ENCODE data around the gene TRIM67.
"Not testable (repeated sequence)": the region's sequence is repeated elsewhere in the genome, so short reads cannot be mapped to it uniquely, and the experiment has no call there.

TRIM67 gene

DNA sequence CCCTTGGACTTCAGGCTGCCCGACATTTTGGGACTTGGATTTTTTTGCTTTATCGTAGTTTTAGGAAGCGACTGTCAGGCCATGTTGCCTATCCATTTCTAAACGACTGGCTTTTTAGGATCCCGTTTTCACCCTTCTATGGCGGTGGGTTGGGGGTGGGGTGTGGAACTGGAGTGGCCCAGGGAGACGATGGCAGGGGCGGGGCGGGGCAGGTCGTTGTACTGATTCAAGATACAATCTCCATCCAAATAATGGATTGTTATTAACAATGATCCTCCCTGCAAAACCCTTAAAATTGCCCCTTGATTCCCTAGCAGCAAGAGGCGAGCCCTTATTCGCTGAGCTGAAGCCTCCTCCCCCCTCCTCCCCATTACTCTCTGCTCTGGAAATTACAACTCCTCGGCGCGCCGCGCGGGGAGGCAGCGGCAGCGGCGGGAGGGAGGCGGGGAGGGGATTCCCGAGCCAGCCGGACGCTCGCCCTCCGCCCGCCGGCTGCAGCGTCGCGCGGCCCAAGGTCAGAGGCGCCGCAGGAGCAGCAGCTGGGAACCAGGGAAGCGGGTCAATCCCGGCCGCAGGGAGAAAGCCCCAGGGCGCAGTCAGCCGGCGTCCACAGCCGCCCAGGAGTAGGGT lies at the start of gene TRIM67:
TRIM67 (plus strand) TSS at position 392 of the 630 bp plus-strand sequence. CDS start 912 bp downstream, outside the sequence.
- in situ Hi-C loops (cut with MboI; ENCODE audit: low sequenced_read_pairs), result no loop called here

DNA sequence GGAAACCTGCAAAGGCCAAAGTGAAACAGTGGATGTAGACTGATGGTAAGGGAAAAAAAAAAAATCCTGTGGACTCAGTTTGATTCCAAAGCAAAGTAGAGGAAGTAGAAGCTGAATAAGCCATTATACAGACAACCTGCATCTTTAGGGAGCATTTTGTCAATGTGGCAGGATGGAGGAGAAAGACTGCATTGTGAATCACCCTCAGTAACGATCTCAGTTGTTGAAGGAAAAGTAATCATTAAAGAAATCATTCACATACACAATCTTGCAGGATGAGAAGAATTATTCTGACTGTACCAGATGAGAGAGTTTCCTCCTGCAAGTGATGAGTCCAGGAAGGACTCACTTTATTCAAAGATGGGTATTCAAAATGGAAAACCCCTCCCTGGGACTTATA lies 45.1 kb upstream of the TRIM67 start:
- in situ Hi-C loops (cut with MboI; ENCODE audit: low sequenced_read_pairs), result no loop called here

DNA sequence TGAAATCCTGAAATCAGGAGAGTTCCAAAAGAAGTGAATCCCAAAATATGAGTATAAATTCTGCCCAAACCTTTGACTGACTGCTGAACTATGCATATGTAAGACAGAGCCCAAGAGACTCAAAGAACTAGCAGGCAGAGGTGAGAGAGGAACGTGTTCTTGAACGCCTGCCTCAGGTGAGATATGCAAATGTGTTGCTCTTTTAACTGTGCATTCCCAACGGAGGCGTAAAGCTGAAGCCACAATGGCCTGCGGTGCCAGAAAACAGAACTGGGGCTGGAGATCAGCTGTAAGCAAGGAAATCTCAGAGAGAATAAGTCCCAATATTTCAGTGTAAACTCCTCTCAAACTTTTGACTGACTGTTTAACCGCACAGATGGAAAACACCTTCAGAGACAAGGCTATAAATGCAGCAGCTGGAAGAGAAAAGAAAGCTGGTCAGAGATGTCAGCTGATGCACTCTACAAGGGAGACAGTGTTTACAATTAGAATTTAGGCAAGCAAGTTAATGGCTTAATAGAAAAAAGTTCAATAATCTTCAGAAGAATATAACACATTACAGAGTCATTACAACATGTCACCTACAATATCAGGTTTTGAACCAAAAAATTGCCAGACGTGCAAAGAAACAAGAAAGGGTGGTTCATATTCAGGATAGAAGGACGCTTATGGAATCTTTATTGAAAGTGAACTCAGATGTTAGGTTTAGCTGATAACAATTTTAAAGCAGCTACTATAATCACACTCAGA lies 43.0 kb upstream of the TRIM67 start:
- in situ Hi-C loops (cut with MboI; ENCODE audit: low sequenced_read_pairs), result no loop called here

DNA sequence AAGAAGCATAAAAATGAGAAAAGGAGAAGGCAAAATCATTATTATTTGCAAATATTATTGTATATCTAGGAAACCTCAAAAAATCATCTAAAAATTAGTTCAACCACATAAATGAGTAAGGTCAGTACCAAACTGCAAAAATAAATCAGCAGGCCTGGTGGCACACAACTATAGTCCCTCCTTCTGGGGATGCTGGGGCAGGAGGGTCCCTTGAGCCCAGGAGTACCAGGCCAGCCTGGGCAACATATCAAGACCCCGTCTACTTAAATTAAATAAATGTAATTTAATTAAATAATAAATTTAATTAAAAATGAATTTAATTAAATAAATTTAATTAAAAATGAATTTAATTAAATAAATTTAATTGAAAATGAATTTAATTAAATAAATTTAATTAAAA lies 40.3 kb upstream of the TRIM67 start:
- in situ Hi-C loops (cut with MboI; ENCODE audit: low sequenced_read_pairs), result no loop called here

DNA sequence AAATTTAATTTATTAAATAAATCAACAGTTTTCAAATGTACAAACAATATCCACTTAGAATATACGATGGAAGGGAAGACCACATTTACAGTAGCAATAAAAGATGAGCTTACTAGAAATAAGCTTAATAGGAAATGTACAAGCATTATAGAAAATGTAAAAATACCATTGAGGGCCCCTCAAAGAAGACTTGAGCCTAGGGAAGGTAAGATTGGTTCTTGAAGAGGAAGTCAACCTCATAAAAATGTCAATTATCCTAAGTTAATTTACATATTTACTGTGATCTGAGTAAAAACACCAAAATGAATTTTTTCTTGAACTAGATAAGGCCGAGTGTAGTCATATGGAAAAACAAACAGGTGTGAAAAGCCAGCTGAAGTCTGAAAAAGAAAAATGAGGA lies 39.7 kb upstream of the TRIM67 start:
- in situ Hi-C loops (cut with MboI; ENCODE audit: low sequenced_read_pairs), result no loop called here

DNA sequence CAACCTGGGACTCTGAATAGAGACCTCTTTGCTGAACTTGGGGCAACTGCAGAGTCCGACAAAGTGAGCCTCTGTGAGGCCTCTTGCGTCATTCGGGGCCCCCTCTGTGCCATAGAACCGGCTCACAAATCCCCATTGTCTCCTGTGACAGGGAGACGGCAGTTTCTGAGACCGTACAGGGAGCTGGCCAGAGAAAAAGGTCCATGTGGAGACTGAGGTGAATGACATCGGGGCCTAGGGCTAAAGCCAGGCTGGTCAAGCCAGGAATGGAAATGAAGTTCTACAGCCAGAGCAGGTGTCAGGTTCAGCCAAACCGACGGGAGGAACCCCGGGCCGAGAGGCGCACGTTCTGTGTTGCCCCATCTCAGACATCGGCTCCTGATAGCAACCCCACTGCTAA lies 37.1 kb upstream of the TRIM67 start:
- in situ Hi-C loops (cut with MboI; ENCODE audit: low sequenced_read_pairs), result no loop called here

DNA sequence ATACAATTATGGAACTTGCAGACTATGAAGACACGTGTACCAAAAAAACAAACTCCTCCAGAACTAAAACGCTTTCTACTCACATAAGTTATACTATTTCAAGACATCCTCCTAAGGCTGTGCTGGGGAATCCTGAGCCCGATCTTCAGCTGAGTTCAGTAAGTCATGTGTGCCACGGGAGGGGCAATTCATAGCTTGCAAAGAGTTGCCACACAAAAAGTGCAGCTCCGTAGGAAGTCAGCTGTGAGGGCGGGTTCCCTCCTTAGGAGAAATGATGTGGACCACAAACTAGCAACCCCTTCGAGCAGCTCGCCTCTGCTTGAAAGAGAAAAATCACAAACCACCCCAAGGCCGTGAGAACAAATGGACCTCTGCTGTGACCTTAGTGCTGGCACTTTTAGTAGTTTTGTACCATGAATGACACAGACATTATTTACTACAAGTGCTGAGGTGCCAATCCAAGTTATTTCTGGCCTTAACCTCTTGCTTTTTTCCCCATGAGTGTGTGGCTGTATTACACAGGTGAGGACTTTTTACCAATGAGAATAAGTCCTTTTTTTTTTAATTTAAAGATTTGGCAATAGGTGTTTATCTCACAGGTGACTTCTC lies 35.8 kb upstream of the TRIM67 start:
- in situ Hi-C loops (cut with MboI; ENCODE audit: low sequenced_read_pairs), result no loop called here

DNA sequence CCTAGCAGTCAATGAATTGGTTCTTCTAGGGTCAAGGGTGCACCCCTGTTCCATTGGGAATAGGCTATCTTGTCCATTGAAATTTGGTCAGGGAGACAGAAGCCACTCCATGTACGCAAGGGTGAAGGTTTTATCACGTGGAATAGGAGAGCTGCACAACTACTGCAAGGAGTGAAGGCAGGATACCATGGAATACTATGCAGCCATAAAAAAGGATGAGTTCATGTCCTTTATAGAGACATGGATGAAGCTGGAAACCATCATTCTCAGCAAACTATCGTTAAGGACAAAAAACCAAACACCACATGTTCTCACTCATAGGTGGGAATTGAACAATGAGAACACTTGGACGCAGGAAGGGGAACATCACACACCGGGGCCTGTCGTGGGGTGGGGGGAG lies 34.8 kb upstream of the TRIM67 start:
- in situ Hi-C loops (cut with MboI; ENCODE audit: low sequenced_read_pairs), result not testable (repeated sequence)

DNA sequence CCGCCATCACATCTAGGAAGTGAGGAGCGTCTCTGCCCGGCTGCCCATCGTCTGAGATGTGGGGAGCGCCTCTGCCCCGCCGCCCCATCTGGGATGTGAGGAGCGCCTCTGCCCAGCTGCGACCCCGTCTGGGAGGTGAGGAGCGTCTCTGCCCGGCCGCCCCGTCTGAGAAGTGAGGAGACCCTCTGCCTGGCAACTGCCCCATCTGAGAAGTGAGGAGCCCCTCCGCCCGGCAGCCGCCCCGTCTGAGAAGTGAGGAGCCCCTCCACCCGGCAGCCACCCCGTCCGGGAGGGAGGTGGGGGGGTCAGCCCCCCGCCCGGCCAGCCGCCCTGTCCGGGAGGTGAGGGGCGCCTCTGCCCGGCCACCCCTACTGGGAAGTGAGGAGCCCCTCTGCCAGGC lies 33.4 kb upstream of the TRIM67 start:
- in situ Hi-C loops (cut with MboI; ENCODE audit: low sequenced_read_pairs), result not testable (repeated sequence)

DNA sequence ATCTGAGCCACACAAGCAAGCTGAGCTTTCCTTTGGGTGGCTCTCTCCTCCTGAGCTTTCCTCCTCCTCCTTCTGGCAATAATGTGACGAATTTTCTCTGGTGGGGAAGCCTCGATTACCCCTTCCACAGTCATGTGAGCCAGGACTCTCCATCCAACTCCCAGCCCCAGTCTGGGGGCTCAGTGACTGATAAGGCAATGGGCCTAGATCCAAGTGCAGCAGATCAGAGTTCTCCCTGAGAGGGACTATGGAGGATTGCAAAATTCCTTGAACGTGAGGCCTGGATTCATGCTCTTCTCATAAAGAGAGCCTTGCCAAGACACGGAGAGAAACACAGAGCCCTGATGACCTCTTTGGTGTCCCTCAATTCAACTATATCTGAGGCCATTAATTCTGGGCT lies 31.3 kb upstream of the TRIM67 start:
- in situ Hi-C loops (cut with MboI; ENCODE audit: low sequenced_read_pairs), result no loop called here

DNA sequence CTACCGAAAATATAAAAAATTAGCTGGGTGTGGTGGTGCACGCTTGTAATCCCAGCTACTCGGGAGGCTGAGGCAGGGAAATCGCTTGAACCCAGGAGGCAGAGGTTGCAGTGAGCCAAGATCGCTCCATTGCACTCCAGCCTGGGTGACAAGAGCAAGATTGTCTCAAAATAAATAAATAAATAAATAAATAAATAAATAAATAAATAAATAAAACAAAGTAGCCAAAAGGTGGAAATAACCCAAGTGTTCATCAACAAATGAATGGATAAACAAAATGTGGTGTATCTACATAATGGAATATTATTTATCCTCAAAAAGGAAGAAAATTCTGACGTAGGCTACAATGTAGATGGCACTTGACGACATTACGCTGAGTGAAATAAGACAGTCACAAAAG lies 29.3 kb upstream of the TRIM67 start:
- in situ Hi-C loops (cut with MboI; ENCODE audit: low sequenced_read_pairs), result not testable (repeated sequence)

DNA sequence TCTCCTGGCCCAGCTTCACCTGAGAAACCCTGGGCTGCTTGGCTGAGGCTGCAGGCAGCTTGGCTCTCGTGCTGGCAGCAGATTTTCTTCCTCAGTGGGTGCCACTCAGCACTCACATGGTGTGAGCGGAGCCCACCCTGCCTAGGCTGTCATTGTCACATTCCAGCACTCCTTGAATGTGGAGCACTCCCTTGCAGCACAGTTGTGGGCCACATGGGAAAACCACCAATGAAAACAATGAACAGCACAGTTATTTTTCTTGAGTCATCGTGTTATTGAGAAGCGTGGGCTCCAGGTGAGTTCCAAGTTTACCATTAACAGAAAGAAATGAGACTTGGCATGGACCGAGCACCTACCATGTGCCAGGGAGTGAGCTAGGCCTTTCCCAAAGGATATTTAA lies 27.2 kb upstream of the TRIM67 start:
- in situ Hi-C loops (cut with MboI; ENCODE audit: low sequenced_read_pairs), result no loop called here

DNA sequence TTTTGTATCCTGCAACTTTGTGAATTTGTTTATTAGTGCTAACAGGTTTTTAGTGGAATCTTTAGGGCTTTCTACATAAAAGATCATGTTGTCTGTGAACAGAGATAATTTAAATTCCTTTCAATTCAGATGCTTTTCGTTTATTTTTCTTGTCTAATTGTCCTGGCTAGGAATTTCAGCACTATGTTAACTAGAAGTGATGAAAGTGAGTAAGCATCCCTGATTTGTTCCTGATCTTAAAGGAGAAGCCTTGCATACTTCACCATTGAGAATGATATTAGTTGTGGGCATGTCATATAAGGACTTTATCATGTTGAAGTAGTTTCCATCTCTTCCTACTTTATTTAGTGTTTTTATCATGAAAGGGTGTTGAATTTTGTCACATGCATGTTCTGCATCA lies 23.6 kb upstream of the TRIM67 start:
- in situ Hi-C loops (cut with MboI; ENCODE audit: low sequenced_read_pairs), result no loop called here

DNA sequence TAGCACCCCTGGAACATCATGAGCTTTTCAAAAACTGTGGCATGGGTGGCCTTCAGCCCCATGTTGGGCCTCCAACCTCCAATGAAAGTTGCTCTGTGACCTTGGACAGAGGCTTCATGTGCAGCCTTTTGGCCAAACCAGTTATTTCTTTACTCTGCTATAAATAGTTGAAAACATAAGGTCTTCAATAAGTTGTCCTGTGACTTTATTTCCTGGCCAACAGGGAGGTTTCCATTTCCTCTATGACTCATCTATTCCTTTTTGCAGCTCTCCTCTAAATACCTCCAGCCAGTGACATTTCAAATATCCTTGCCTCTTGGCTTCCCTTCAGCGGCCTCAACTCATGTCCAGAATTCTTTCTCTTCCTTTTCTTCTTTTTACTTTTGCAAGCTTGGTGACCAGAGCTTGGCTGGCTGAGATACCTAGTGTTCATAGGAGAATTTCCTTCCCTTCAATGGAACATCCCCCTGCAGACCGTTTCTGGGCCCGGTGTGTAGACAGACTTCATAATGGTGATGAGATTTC lies 22.7 kb upstream of the TRIM67 start:
- in situ Hi-C loops (cut with MboI; ENCODE audit: low sequenced_read_pairs), result no loop called here

DNA sequence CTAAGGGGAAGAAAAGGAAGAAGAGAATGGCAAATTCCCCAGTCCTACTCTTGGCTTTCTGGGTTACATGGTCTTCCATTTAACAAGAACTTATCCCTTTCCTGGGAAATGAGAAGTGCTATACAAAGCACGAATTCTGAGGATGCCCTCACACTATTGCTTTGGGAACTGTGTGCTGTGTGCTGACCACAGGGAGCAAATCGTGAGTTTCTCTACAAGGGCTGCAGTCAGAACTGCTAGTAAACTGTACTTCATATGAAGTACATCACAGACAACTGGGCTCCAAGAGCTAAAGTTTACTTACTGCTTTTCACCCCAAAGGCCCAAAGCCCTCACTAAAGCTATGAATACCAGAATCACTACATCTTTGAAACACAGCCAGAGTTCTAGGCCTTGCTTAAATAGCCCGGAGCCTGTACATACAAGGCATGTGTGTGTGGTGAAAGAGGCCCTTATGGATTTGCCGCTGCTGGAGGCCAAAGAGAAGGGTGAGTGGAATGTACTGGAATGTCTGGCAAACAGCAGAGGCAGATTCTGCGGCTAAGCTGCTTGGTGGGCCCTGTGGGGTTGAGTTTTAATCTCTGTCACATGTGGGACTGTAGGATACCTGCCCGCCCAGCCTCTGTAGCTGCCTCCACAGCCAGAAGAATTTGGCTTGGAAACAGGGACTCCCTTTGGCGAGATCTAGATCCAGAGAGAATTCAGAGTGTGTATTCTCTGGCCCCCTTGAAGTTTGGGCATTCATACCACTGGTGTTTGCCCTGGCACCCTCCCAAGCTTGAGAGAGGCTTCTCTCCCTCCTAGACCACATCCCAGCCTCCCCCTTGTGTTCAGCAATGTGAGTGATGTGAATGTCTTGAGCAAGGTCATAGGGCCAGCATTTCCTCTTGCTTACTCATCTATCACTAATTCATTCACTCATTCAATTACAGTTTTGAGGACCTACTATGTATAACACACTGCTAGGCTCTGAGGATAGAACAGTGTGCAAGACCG lies 21.9 kb upstream of the TRIM67 start:
- in situ Hi-C loops (cut with MboI; ENCODE audit: low sequenced_read_pairs), result no loop called here

DNA sequence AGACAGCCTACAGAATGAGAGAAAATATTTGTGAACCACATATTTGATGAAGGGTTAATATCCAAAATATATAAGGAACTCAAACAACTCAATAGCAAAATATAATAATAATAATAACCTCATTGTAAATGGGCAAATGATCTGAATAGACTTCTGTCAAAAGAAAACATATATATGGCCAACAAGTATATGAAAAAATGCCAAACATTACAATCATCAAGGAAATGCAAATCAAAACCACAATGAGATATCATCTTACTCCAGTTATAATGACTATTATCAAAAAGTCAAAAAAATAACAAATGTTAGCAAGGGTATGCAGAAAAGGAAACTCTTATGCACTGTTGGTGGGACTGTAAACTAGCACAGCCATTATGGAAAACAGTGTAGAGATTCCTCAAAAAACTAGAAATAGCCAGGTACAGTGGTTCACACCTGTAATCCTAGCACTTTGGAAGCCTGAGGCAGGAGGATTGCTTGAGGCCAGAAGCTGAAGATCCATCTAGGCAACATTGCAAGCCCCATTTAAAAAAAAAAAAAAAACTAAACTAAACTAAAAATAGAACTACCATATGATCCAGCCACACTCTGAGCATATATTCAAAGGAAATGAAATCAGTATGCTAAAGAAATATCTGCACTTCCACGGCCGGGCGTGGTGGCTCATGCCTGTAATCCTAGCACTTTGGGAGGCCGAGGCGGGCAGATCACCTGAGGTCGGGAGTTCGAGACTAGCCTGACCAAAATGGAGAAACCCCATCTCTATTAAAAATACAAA lies 17.3 kb upstream of the TRIM67 start:
- in situ Hi-C loops (cut with MboI; ENCODE audit: low sequenced_read_pairs), result no loop called here

DNA sequence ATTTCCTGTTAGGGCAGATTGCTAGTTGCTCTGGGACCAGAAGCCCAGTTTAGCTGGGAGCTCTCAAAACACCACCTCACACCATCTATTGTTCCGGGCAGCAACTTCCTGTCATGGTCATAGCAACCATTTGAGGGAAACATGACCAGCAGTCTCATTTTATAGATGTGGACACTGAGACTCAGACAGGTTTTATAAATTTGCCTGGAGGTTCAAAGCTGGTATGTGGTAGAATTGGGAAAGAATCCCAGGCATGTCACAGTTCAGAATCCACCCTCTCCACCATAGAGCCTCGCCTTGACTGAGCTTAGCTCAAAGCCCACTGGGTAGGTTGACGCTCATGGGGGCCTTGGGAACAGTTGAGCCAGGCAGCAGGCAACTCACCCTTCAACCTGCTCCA lies 14.0 kb upstream of the TRIM67 start:
- in situ Hi-C loops (cut with MboI; ENCODE audit: low sequenced_read_pairs), result no loop called here

DNA sequence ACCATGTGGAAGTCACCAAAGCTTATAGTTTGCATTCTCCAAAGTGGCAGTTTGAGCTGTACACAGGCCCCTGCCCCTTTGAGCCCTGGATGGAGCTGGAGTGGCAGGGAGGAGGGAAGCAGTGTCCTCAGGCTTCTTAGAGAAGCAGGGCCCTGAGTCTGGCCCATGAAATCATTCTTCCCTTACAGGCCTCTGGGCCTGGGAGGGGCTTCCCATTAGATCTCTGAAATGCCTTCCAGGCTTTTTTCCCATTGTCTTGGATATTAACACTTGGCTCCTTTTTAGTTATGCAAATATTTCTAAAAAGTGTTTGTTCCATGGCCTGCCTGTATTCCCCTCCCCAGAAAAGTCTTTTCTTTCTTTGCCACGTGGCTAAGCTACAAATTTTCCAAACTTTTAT lies 10.0 kb upstream of the TRIM67 start:
- in situ Hi-C loops (cut with MboI; ENCODE audit: low sequenced_read_pairs), result no loop called here

DNA sequence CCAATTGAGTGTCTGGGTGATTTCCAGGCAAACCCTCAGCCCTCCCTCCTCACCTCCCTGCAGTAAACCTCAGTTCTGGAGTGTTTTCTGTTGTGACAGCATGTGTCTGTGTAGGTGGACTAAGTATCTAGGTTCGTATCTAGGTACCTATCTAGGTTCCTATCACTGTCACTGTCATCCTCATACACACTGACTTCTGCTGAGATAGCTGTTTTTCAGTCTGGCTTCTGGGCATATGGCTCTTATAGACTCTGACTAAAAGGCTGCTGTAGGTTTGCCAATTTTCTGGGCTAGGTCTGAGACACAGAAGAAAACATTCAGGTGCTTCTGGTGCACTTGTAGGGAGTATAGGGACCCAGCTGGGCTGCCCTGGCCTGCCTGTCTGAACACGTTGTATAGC lies 8.1 kb upstream of the TRIM67 start:
- in situ Hi-C loops (cut with MboI; ENCODE audit: low sequenced_read_pairs), result no loop called here

DNA sequence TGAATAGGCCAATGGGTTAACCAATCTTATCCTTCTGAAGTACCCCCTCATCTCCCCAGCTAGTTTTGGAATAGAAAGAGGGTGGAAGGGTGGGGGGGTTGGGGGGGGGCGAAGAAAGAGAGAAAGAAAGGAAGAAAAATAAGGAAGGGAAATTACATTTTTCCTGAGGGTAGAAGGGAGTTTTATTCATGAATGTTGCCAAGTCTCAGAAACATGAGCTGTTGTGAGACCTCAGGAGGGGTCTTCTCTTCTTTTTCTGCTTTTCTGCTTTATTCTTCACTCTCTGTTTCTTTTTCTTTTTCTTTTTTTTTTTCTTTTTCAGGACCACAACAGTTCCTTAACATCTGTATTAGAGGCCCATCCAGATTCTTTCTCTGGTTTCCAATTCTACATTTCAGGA lies 6.0 kb upstream of the TRIM67 start:
- in situ Hi-C loops (cut with MboI; ENCODE audit: low sequenced_read_pairs), result no loop called here

All from hTERT RPE-1 (cell line).